HG03565 (cell line): ENCODE results near the gene COG5.
"Not testable (repeated sequence)": the region's sequence is repeated elsewhere in the genome, so short reads cannot be mapped to it uniquely, and the experiment has no call there.

Experiments
- ATAC-seq: cut with Tn5 transposase; IDR thresholded peaks from one replicate; pipeline ENCODE4 v1.9.1; 2021; ENCODE audit warnings: mild to moderate bottlenecking, moderate library complexity; ENCODE audit not compliant: unreplicated experiment

Gene COG5

GRCh38 chr7:107580716-107581383 lies 17.1 kb upstream of the COG5 start:
- no peak for ATAC-seq

- ATAC-seq, result peak; percentile 82
Measured at GRCh38 chr7:107579885-107580715, 16.4 kb upstream of the COG5 start, which contains the start of gene BCAP29. TSS of gene BCAP29 (plus strand) at chr7:107580246. CDS start at chr7:107580773, 527 bp downstream.

- no peak for ATAC-seq
Measured at GRCh38 chr7:107579554-107579884, 15.8 kb upstream of the COG5 start.

GRCh38 chr7:107573537-107573936 lies 9.8 kb upstream of the COG5 start:
- no peak for ATAC-seq

GRCh38 chr7:107570298-107570697 lies 6.6 kb upstream of the COG5 start:
- ATAC-seq, result no peak

GRCh38 chr7:107564553-107565298 lies 1.0 kb upstream of the COG5 start:
- no peak for ATAC-seq

- ATAC-seq, result peak; percentile 30
Measured at GRCh38 chr7:107563081-107563774, 492 bp downstream of the COG5 start.

GRCh38 chr7:107560898-107561516 lies 2.7 kb downstream of the COG5 start:
- no peak for ATAC-seq

- no peak for ATAC-seq
Measured at GRCh38 chr7:107559864-107560263, 3.9 kb downstream of the COG5 start.

GRCh38 chr7:107555893-107556292 lies 7.8 kb downstream of the COG5 start:
- no peak for ATAC-seq

- no peak for ATAC-seq
Measured at GRCh38 chr7:107551936-107552335, 11.8 kb downstream of the COG5 start.

- ATAC-seq, result no peak
Measured at GRCh38 chr7:107544848-107545591, 18.7 kb downstream of the COG5 start.

GRCh38 chr7:107543338-107543993 lies 20.3 kb downstream of the COG5 start:
- no peak for ATAC-seq

- ATAC-seq, result no peak
Measured at GRCh38 chr7:107538001-107538400, 25.7 kb downstream of the COG5 start.

GRCh38 chr7:107537228-107537627 lies 26.5 kb downstream of the COG5 start:
- ATAC-seq, result not testable (repeated sequence)

GRCh38 chr7:107534139-107534538 lies 29.6 kb downstream of the COG5 start:
- no peak for ATAC-seq

GRCh38 chr7:107530751-107531150 lies 33.0 kb downstream of the COG5 start:
- no peak for ATAC-seq

GRCh38 chr7:107528461-107528860 lies 35.3 kb downstream of the COG5 start:
- no peak for ATAC-seq

GRCh38 chr7:107527196-107527595 lies 36.5 kb downstream of the COG5 start:
- ATAC-seq, result no peak
